Measurements from ENCODE around the gene ADAMTS4. TPM values are rescaled to one million over a fixed set of nuclear protein-coding genes. Genes with fewer than 3 reads are reported as not detected.
A peak's percentile ranks its signal among the peaks of the same experiment; 100 is the strongest.

ADAMTS4 gene
- total and polyA plus RNA-seq, 9 of the 15 experiments (the other 6 are each of a cell fraction or from before 2014, with no cell fraction given), result 0.07 to 3.7 (median 0.41) TPM

- TF ChIP-seq L3MBTL2 (IDR thresholded peaks at IDR 0.05), result no peak
- TF ChIP-seq GABPA (tag; conservative IDR thresholded peaks at IDR 0.05; ENCODE audit: low read depth), result no peak
- TF ChIP-seq ZSCAN29 (IDR thresholded peaks at IDR 0.05), result no peak
- TF ChIP-seq CSDE1 (IDR thresholded peaks at IDR 0.05), result no peak
- no peak for TF ChIP-seq HIVEP1 (CRISPR knock-in tag; IDR thresholded peaks at IDR 0.05)
- no peak for TF ChIP-seq ARNT (IDR thresholded peaks at IDR 0.05)
- TF ChIP-seq XRCC3 (IDR thresholded peaks at IDR 0.05), result no peak
- no peak for TF ChIP-seq ZNF717 (CRISPR knock-in tag; IDR thresholded peaks at IDR 0.05)
- TF ChIP-seq ZNF436 (CRISPR knock-in tag; IDR thresholded peaks at IDR 0.05), result no peak
- no peak for TF ChIP-seq NCOA6 (IDR thresholded peaks at IDR 0.05)
- TF ChIP-seq CTCF (IDR thresholded peaks at IDR 0.05 in 2 of 3, conservative IDR thresholded peaks at IDR 0.05 in 1 of 3; ENCODE audit: insufficient read depth in 2 of 3, low read depth in 1 of 3, low read length in 3 of 3), result peak; percentile 25 to 62 (median 29); a peak in 5 of 6 replicates
- TF ChIP-seq ZNF583 (CRISPR knock-in tag; IDR thresholded peaks at IDR 0.05), result no peak
- no peak for TF ChIP-seq EWSR1 (IDR thresholded peaks at IDR 0.05; ENCODE audit: borderline replicate concordance, low read depth, partially characterized antibody)
- TF ChIP-seq ZNF121 (CRISPR knock-in tag; conservative IDR thresholded peaks at IDR 0.05), result no peak
- TF ChIP-seq POLR2A (conservative IDR thresholded peaks at IDR 0.05), result peak; percentile 80
- no peak for TF ChIP-seq ZNF318 (IDR thresholded peaks at IDR 0.05; ENCODE audit: borderline replicate concordance in 1 of 2, low read depth in 1 of 2)
- TF ChIP-seq NFYB (IDR thresholded peaks at IDR 0.05; ENCODE audit: extremely low read depth, insufficient read length), result peak; percentile 85
- no peak for TF ChIP-seq CBX5 (IDR thresholded peaks at IDR 0.05; ENCODE audit: borderline replicate concordance, low read depth)
- TF ChIP-seq NONO (IDR thresholded peaks at IDR 0.05; ENCODE audit: low read depth in 2 of 2, low read length in 1 of 2), result no peak
- no peak for TF ChIP-seq RNF2 (IDR thresholded peaks at IDR 0.05)
- TF ChIP-seq NFRKB (IDR thresholded peaks at IDR 0.05; ENCODE audit: low read depth), result peak; percentile 94
These were observed 39.6 kb downstream of the ADAMTS4 start, which contains the start of gene USP21 (continued) for GRCh38 chr1:161159087-161159912.
